Nephron (organoid): ENCODE measurements around the gene ANO3.
A peak's percentile ranks its signal among the peaks of the same experiment; 100 is the strongest.

Source experiments
- H3K27ac Mint-ChIP-seq, 3 experiments: 2 replicates each; pipeline ENCODE4 v1.8.0; 2020; ENCODE audit warnings: mixed read lengths in 3 of 3, mild to moderate bottlenecking in 2 of 3, moderate library complexity in 1 of 3
- H3K27me3 Mint-ChIP-seq: 2 replicates; pipeline ENCODE4 v1.8.0; 2021; ENCODE audit warnings: low read depth, mild to moderate bottlenecking, moderate library complexity, mixed read lengths
- H3K36me3 Mint-ChIP-seq: 2 replicates; pipeline ENCODE4 v1.8.0; 2020; ENCODE audit warnings: low read depth, mixed read lengths
- H3K4me1 Mint-ChIP-seq: 2 replicates; pipeline ENCODE4 v1.8.0; 2020; ENCODE audit warnings: mixed read lengths
- H3K4me3 Mint-ChIP-seq, 3 experiments: 2 replicates each; pipeline ENCODE4 v1.8.0; 2020; ENCODE audit warnings: mild to moderate bottlenecking in 3 of 3, mixed read lengths in 3 of 3, moderate library complexity in 2 of 3
- H3K9me3 Mint-ChIP-seq: 2 replicates; pipeline ENCODE4 v1.8.0; 2020; ENCODE audit warnings: mixed read lengths
- CTCF ChIP-seq, 3 experiments: fragments of 200-600 bp; sonication (generic); IDR thresholded peaks; one replicate each; pipeline ENCODE4 v1.5.0; 2021; ENCODE audit warnings: antibody characterized with exemption in 3 of 3; ENCODE audit not compliant: unreplicated experiment in 3 of 3

ANO3 gene

DNA sequence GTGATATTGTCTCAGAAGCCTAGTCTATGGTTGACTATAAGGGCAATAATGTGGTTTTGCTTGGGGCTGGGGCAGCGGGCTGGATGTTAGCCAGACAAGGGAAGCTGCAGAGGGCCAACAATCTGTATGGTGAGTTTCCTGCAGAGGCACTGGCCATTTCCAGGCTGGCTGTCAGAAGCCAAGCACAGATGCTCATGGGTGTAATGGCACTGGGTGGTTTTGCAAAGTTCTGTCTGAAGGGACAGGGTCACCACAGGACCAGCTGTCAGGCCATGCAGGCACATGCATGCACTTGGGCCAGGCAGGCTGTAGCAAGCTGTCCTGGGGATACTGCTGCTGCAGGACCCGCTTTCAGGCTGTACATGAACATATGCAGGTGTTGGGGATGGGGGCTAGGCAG, 281.8 kb downstream of the ANO3 start:
- Mint-ChIP-seq H3K4me1 (no peaks in the 10 kb centered on the region), H3K27ac (no peak overlapping the region), H3K4me3 (no peak overlapping the region), H3K9me3 (peaks cover 24% of the 10 kb centered on the region), H3K36me3 (no peaks in the 10 kb centered on the region), H3K27me3 (no peaks in the 10 kb centered on the region)
- TF ChIP-seq CTCF (IDR thresholded peaks at IDR 0.05; ENCODE audit: unreplicated experiment in 3 of 3): no peak

DNA sequence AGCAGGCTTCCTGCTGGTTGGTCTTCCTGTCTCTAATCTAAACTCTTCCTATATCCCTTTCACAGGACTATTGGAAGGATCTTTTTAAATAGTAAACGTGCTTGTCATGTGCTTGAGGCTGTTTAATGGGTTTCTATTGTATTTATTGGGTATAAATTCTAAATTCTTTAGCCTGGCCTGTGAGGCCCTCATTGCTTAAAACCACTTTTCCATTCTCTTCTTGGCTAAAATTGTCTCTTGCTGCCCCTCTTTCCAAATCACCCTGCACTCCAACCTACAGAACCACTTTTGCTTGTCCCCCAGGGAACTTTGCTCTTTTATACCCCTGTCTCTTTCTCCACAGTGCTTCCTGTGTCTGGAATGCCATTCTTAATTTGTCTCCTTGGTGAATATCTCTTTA, 286.5 kb downstream of the ANO3 start:
- Mint-ChIP-seq H3K36me3 (no peaks in the 10 kb centered on the region), H3K4me1 (no peaks in the 10 kb centered on the region), H3K27ac (peak overlapping the region in 1 of 3 experiments; percentile 3), H3K4me3 (no peak overlapping the region), H3K27me3 (no peaks in the 10 kb centered on the region), H3K9me3 (peaks cover 6% of the 10 kb centered on the region)
- TF ChIP-seq CTCF (IDR thresholded peaks at IDR 0.05; ENCODE audit: unreplicated experiment in 3 of 3): no peak

DNA sequence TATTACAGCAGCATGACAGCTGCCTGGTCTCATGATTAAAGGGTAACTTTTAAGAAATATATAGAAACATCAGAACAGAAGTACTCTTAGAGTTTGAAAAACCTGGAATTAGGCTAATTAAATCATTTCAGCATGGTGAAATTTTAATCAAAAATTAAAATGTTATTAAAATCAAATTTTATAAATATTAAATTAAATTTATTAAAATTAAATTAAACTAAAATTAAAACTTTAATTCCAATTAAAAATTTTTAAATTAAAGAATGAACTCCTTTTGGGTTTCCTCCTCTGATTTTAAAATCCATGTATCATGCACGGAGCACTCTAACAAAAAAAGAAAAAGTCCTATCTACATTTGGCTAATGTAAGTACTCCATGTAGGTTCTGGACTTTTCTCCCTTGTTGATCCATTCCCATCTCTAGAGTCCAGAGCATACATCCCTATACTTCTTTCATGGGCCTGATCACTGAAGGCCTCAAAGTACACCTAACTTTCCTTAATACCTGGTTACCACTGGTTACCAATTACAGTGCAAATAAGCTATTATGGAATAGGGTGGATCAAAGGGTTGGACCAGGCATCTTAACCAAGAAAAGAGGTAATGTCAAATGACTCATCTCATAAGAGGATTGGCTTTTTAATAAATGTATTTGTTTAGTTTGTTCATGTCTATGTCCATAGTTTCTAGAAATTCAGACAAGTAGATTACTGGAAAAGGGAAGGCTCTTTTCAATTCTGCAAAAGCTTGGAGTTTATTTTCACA, 288.5 kb downstream of the ANO3 start:
- no peak for TF ChIP-seq CTCF (IDR thresholded peaks at IDR 0.05; ENCODE audit: unreplicated experiment in 3 of 3)
- no peaks in the 10 kb centered on the region for H3K27me3 Mint-ChIP-seq
- no peaks in the 10 kb centered on the region for H3K36me3 Mint-ChIP-seq
- no peak overlapping the region for H3K27ac Mint-ChIP-seq
- H3K4me3 Mint-ChIP-seq: no peak overlapping the region
- no peaks in the 10 kb centered on the region for H3K4me1 Mint-ChIP-seq
- H3K9me3 Mint-ChIP-seq: no peaks in the 10 kb centered on the region

- no peaks in the 10 kb centered on the region for H3K9me3 Mint-ChIP-seq
- no peaks in the 10 kb centered on the region for H3K4me1 Mint-ChIP-seq
- H3K27ac Mint-ChIP-seq: no peak overlapping the region
- H3K4me3 Mint-ChIP-seq: no peak overlapping the region
- H3K27me3 Mint-ChIP-seq: no peaks in the 10 kb centered on the region
- H3K36me3 Mint-ChIP-seq: no peaks in the 10 kb centered on the region
- TF ChIP-seq CTCF (IDR thresholded peaks at IDR 0.05; ENCODE audit: unreplicated experiment in 3 of 3): no peak
Observed at GRCh38 chr11:26621132-26621531, 289.2 kb downstream of the ANO3 start.

DNA sequence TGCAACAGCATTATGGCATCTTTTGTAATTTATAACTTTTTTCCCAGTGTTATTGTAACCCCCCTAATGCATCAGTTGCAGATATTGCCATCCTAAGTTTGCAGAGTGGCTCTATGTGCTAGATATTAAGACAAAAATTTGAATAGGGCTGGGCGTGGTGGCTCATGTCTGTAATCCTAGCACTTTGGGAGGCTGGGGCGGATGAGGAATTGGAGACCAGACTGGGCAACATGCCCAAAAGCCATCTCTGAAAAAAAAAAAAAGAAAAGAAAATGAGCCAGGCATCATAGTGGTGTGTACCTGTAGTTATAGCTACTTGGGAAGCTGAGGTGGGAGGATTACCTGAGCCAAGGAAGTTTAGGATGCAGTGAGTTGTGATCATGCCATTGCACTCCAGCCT, 290.3 kb downstream of the ANO3 start:
- H3K4me1 Mint-ChIP-seq: no peaks in the 10 kb centered on the region
- no peak overlapping the region for H3K27ac Mint-ChIP-seq
- H3K36me3 Mint-ChIP-seq: no peaks in the 10 kb centered on the region
- no peak overlapping the region for H3K4me3 Mint-ChIP-seq
- TF ChIP-seq CTCF (IDR thresholded peaks at IDR 0.05; ENCODE audit: unreplicated experiment in 3 of 3): no peak
- H3K27me3 Mint-ChIP-seq: no peaks in the 10 kb centered on the region
- H3K9me3 Mint-ChIP-seq: no peaks in the 10 kb centered on the region

DNA sequence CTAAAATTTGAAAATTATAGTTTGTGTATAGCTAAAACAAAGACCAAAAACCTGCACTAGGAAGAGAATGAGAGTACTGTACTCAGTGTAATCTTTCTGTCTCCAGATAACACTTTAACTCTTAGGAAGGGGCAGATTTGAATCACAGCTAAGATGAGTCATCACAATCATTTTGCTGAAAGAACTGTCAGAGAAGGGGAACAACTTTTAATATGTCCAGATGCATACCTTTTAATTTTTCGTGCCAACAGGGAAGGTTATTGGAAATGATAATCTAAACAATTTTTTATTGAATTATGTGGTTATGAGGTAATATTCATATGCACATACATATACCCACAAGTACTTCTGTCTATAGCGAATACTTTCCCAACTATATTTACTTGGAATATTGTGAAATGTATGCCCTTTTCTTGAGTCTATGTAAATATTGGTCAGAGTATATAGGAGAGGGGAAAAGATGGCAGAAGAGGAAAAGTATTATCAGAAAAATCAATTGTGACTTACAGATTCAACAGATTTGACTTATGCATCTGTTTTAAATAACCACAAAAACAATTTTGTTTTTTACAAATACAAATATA, 291.2 kb downstream of the ANO3 start:
- Mint-ChIP-seq H3K27ac (no peak overlapping the region), H3K9me3 (no peaks in the 10 kb centered on the region), H3K4me3 (no peak overlapping the region), H3K4me1 (no peaks in the 10 kb centered on the region), H3K27me3 (no peaks in the 10 kb centered on the region), H3K36me3 (no peaks in the 10 kb centered on the region)
- TF ChIP-seq CTCF (IDR thresholded peaks at IDR 0.05; ENCODE audit: unreplicated experiment in 3 of 3): no peak
